ENCODE data around the gene APC.

GRCh38 chr5:112867411-112867810 is 129.7 kb downstream of the APC start:
- no peak for TF ChIP-seq EZH2phosphoT487 (IDR thresholded peaks at IDR 0.05; ENCODE audit: low read depth)
- TF ChIP-seq, protein P1, sequence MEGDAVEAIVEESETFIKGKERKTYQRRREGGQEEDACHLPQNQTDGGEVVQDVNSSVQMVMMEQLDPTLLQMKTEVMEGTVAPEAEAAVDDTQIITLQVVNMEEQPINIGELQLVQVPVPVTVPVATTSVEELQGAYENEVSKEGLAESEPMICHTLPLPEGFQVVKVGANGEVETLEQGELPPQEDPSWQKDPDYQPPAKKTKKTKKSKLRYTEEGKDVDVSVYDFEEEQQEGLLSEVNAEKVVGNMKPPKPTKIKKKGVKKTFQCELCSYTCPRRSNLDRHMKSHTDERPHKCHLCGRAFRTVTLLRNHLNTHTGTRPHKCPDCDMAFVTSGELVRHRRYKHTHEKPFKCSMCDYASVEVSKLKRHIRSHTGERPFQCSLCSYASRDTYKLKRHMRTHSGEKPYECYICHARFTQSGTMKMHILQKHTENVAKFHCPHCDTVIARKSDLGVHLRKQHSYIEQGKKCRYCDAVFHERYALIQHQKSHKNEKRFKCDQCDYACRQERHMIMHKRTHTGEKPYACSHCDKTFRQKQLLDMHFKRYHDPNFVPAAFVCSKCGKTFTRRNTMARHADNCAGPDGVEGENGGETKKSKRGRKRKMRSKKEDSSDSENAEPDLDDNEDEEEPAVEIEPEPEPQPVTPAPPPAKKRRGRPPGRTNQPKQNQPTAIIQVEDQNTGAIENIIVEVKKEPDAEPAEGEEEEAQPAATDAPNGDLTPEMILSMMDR (IDR thresholded peaks at IDR 0.05; ENCODE audit: low read depth, low read length): no peak
